ENCODE measurements around the gene PTPRN2.

GRCh38 chr7:157844611-157845010 is 743.0 kb downstream of the PTPRN2 start:
- TF ChIP-seq CTCF (IDR thresholded peaks at IDR 0.05 in 2 of 3, conservative IDR thresholded peaks at IDR 0.05 in 1 of 3; ENCODE audit: insufficient read depth in 2 of 3, low read depth in 1 of 3, low read length in 3 of 3): no peak
- no peak for TF ChIP-seq SP1 (CRISPR knock-in tag; IDR thresholded peaks at IDR 0.05)
- TF ChIP-seq ZNF764 (CRISPR knock-in tag; IDR thresholded peaks at IDR 0.05; ENCODE audit: low read depth): no peak
- no peak for TF ChIP-seq KLF1 (tag; IDR thresholded peaks at IDR 0.05)
- no peak for TF ChIP-seq EGR1 (conservative IDR thresholded peaks at IDR 0.05)
